ENCODE results near the gene HS1BP3.

The HS1BP3 gene

DNA sequence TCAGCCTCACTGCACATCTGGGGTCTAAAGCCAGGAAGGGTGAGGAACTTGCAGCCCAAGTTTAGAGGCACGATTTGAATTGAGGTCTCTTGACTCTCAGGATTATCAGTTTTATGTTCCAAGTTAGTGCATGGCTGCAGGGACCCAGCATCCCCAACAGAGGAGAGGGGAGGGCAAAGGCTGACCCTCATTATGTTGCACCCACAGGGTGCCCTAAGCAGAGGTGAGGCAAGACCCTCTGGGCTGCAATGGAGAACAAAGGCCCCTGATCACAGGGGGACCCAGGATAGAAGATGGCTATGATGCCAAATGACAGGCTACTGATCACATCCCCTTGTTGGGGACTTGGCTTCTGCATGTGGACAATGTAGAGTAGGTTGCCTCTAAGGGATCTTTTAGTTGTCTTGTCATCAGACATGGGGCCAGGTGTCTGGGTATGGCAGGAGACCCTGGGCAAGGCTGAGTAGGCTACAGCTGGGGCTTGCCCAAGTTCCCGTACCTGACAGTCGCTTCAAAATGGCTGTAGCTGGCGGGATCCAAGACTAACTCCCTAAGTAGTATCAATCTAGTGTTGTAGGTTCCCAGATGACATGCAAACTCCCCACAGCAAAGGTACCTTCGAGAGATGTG, 11.5 kb upstream of the HS1BP3 start:
- no peak for DNase-seq

GRCh38 chr2:20661421-20662307, 10.8 kb upstream of the HS1BP3 start:
- DNase-seq, result peak; percentile 68

- no peak for DNase-seq
Observed at GRCh38 chr2:20660506-20661420, 9.9 kb upstream of the HS1BP3 start.

GRCh38 chr2:20657522-20658235, 6.8 kb upstream of the HS1BP3 start:
- DNase-seq, result no peak

DNA sequence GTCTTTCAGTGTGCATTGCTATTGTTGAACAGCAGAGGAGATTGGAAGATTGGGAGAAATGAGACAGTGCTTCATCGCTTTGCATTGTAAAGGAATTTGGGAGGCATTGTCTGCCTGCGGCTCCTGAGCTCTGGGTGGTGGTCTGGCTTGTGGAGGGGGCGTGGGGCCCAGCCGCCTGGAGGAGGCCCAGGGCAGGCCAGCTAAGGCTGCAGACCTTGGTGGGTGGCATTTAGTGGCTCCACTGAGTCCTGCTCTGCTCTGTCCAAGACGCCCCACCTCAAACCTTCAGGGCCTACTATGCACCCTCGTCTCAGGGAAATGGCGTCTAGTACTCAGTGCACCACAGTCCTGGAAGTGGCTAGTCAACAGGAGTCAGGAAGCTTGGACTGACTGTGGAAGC, 5.7 kb upstream of the HS1BP3 start:
- no peak for DNase-seq

DNA sequence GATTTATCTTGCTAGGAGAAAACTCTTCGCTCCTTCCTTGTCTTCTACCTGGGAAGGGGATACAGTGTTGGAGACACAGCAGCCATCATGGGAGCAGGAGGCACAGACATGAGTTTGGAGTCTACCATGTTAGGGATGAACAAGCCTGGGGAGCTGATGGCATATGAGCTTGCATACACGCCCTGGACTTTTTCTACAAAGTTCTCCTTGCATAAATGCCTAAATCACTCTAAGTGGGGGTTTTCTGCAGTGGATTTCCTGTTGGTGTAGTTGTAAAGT, 3.6 kb upstream of the HS1BP3 start:
- no peak for DNase-seq

DNA sequence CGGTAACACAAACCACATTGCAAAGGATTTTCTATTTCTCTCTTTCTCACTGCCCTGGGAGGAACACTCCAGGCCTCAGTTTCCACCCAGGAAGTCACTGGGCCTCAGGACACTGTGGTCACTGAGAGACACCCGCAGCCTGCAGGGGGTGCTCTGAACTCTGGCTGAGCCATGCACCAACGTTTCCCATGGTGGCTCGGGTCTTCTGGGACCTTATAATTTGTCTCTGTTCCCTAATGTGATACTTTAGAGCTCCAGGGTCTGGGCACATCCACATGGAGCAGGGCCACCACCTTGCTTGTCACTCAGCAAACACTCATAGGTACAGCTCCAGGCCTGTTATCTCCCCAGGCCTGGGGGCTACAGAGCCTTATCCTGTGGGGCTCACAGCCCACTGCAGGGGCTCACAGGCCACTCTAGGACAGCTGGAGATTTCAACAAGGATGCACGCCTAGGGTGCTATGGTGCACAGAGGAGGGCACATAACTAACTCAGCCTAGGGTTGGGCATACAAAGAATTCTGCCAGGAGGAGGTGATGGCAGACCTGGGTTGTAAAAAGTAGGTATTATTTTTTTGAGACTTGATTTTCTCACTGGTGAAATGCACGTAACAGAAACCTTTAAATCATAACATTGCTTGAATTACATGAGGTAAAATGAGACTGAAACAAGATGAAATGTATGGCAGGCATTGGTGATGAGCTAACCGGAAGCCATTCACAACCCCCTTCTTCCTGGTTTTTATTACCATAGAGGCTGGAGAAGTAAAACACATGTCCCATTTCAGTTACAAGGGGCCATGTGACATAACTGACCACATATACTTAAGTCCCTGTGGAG, 3.0 kb upstream of the HS1BP3 start:
- DNase-seq, result no peak

GRCh38 chr2:20652673-20653575, 2.0 kb upstream of the HS1BP3 start:
- no peak for DNase-seq

DNA sequence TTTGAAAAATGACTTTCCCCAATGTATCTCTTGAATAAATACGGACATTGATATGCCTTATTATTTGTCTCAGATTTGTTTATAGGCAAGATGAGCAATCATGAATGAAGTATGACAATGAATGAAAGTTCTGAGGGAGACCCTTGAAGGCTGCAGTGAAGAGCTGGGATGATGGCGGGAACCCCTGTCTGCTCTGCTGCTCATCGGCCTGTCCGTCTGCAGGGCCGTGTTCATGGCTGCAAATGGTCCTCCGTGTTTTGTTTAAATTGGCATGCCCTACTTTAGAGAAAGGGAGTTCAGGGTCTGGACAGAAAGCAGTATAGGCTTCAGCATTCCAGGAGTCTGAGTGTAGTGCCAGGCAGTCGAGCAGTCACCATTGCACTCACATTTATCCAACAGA, 1.2 kb upstream of the HS1BP3 start:
- DNase-seq, result no peak

- DNase-seq, result no peak
Observed at GRCh38 chr2:20651731-20652099, 817 bp upstream of the HS1BP3 start.

- DNase-seq, result peak; percentile 17
Observed at GRCh38 chr2:20650393-20650876, 463 bp downstream of the HS1BP3 start.

DNA sequence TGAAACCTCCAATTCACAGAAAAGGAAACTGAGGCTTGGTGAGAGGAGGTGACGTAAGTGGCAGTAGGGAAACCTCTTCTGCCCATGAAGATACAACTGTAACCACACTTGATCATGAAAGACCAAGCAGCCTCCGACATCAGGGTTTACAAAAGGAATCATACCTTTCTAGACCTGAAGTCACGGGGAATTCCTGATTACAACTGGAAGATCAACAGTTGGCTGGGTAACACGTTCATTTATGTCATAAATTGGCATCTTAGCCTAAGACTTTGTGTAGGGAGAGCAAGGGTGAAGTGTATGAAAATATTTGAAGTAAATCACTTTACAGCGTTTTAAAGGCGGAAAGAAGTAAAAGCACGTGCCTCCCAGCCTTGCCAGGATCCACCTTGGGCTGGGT, 922 bp downstream of the HS1BP3 start:
- no peak for DNase-seq

DNA sequence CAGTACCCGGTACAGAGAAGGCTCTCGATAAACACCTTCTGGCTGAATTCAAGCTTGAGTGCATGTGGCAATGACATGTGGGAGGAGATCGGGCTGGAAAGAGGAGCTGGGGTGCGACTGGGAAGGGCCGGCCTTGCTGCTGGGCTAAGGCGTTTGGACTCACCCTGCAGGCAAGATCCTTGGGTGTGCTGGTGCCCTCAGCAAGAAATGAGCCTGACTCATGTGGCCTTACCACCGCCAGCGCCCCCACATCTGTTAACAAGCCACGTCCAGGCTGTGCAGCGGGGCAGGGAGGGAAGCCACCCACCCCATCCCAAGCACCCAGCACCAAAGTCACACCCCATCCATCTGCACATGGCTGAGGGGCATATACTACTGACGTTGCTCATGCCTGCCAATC, 1.3 kb downstream of the HS1BP3 start:
- no peak for DNase-seq

DNA sequence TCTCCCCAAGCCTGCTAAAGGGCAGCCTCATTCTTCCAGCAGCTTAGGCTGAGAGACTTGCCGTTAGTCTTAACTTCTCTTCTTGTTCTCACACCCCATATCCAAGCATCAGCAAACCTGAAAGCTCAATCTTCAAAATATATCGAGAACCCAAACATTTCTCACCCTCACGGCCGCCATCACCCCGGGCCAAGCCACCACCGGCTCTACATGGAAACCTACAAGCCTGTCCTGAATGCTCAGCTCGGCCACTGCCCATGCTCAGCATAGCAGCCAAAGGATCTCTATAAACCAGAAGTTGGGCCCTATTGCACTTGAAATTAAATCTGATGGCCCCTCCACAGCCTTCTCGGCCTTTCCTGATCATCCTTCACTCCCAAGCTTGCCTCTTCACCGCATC, 2.1 kb downstream of the HS1BP3 start:
- DNase-seq, result no peak

DNA sequence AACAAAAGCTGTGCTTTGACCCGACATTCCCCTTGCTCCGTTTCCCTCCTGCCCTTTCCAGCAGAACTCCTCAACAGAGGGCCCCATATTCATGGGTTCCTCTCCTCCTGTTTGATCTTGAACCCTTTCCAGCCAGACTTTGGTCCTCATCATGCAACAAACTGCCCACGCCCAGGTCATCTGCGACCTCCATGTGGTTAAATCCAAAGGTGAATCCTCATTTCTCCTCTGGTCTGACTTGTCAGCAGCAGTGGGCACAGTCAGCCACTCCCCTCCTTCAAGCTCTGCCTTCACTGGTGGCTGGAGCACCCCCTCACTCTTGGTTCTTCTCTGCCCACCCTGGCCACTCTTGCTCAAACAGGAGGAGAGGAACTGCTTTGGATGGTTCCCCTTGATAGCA, 2.7 kb downstream of the HS1BP3 start:
- DNase-seq, result no peak

DNA sequence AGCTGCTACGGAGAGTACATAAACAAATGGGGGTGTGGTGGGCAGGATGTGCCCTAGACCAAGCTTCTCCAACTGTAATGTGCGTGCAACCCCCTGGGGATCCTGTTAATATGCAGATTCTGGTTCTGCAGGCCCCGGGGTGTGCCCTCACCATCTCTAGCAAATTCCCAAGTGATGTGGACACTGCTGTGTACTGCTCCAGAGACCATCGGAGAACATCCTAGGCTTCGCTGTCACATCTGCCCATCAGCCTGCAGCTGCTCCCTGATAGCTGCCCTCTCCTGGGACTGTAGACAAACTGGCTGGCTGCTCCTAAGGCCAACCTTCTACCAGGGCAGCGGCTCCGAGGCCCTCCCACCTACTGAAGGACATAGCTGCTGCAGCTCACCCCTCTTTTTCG, 3.2 kb downstream of the HS1BP3 start:
- DNase-seq, result no peak

DNA sequence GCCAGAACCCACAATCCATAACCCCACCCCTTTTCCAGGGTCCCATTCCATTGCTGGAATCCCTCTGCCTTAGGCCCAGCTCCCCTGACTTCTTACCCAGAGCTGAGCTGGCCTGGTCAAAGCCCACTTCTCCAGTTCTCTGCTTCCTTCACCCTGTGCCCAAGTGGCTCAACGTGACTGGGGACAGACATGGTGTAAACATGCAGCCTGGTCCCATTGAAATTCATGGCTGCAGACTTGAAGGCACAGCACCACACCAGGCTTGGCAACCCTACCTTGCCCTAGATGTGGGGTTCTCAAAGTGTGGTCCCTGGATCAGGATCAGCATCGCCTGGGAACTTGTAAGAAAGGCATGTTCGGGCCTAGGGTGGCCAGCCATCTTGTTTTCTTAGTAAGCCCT, 3.7 kb downstream of the HS1BP3 start:
- no peak for DNase-seq

DNA sequence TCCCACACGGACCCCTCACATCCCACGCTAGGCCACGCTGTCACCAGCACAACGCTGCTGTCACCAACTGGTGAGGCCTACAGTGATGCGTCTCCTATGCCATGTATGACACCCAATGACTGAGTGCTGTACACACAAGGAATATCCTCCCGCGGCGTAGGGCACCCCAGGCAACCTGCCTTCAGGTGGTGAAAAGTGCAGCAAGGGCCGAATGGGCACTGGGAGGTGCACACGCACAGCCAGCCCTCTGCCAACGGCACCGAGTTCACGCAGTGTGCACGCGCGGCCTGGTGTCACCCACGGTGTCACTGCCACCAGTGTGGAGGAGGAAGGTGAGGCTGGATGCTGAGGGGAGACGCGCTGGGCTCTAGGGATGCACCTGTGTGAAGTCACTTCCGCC, 4.5 kb downstream of the HS1BP3 start:
- no peak for DNase-seq

GRCh38 chr2:20645761-20646160, 5.1 kb downstream of the HS1BP3 start:
- DNase-seq, result no peak

- DNase-seq, result no peak
Observed at GRCh38 chr2:20645301-20645701, 5.6 kb downstream of the HS1BP3 start.

DNA sequence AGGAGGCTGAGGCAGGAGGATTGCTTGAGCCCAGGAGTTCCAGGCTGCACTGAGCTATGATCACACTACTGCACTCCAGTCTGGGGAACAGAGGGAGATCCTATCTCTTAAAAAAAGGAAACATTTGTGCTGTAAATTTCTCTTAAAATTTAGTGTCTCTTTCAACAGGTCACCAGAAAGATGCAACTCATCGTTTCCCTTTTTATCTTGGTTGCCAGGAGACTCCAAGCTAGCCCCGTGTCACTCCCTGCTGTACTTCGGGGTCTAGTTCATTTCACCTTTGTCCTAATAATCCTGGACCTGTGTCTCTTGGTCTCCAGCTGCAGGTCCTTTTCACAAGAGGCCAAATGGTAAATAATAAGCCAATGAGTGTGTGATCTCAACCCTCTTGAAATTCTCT, 7.1 kb downstream of the HS1BP3 start:
- no peak for DNase-seq

Measured in activated naive CD4-positive, alpha-beta T cell treated with Interleukin-2 at 50 U/mL for 16 hours (primary cell).